Fibroblast of pulmonary artery (primary cell): ENCODE measurements around the gene PDGFD.

Source experiments
- DNase-seq: peaks from one replicate; pipeline ENCODE4 v3.0.0-alpha.2; 2010; ENCODE audit warnings: low read depth
- H3K4me3 ChIP-seq: replicated peaks from 2 replicates; pipeline ENCODE4 v1.5.1; 2011; ENCODE audit warnings: low read depth, mild to moderate bottlenecking, control low read depth, low read length, moderate library complexity
- CTCF ChIP-seq: IDR thresholded peaks from 2 replicates; pipeline ENCODE4 v1.5.1; 2011; ENCODE audit warnings: mild to moderate bottlenecking, control low read depth, low read length, inconsistent platforms; ENCODE audit errors: missing control alignments

PDGFD gene

GRCh38 chr11:103926990-103927389 lies 237.0 kb downstream of the PDGFD start:
- H3K4me3 ChIP-seq: no peak overlapping the region
- no peak for TF ChIP-seq CTCF
- DNase-seq: no peak

GRCh38 chr11:103924166-103925013 lies 239.6 kb downstream of the PDGFD start:
- DNase-seq: no peak
- TF ChIP-seq CTCF: no peak
- no peak overlapping the region for H3K4me3 ChIP-seq

- no peak overlapping the region for H3K4me3 ChIP-seq
- TF ChIP-seq CTCF: no peak
- DNase-seq: no peak
Measured at GRCh38 chr11:103923451-103923931, 240.5 kb downstream of the PDGFD start.

- no peak overlapping the region for H3K4me3 ChIP-seq
- TF ChIP-seq CTCF: no peak
- no peak for DNase-seq
Measured at GRCh38 chr11:103920933-103921332, 243.0 kb downstream of the PDGFD start.

GRCh38 chr11:103920449-103920848 lies 243.5 kb downstream of the PDGFD start:
- TF ChIP-seq CTCF: no peak
- no peak overlapping the region for H3K4me3 ChIP-seq
- no peak for DNase-seq

- no peak for DNase-seq
- no peak for TF ChIP-seq CTCF
- no peak overlapping the region for H3K4me3 ChIP-seq
Measured at GRCh38 chr11:103910721-103911120, 253.2 kb downstream of the PDGFD start.
